ENCODE data around the gene BRIP1. TPM values are rescaled to one million over a fixed set of nuclear protein-coding genes. Genes with fewer than 3 reads are reported as not detected.

Gene BRIP1
- total and polyA plus RNA-seq, 5 donors from 2014 or later, result 0.71 to 3.0 (median 1.3) TPM

DNA sequence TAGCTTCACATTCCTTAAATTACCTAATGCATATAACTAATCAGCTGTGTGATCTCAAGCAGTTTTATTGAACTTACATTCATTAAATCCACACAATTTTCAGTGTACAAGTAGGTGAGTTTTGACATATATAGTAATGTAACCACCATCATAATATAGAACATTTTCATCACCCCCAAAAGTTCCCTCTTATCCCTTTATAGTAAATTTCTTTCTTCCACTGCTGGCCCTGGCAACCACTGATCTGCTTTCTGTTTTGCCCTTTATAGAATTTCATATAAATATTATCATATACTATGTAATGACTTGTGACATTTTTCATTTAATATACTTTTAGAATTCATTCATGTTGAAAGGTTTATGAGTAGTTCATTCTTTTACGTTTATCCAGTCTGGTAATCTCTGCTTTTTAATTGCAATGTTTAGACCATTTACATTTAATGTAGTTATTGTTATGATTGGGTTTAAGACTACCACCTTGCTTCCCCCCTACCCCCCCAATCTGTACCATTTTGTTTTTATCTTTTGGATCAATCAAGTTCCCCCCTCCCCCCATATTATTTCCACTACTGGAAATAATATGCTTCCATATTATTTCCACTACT is 147.0 kb downstream of the BRIP1 start:
- H3K27ac ChIP-seq (ENCODE audit: insufficient read depth, low read length, poor library complexity, severe bottlenecking), result no peak overlapping the region
- no peak overlapping the region for H3K27ac Mint-ChIP-seq

DNA sequence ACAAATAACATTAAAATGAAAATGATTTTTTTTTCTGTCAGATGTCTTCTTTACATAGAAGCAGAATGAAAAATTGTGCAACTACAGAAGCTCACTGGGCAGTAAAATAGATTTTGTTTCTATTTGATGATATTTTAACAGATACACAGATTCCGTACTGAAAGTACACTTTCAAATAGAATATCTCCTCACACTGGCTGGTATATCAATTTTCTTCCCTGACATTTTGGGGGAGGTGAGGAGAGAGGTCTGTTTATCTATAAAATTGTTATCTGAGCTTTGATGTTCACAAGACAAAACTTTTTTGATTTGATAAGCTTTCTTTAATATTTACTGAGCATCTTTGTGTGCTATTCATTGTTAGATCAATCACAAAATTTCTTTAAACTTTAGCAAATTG is 148.0 kb downstream of the BRIP1 start:
- peaks cover 0 to 31% (median 10%) of the 10 kb centered on the region in 7 donors for H3K9me3 Mint-ChIP-seq
- ATAC-seq (ENCODE audit: low read depth in 2 of 2) (no peak), DNase-seq (no peak)
- Histone ChIP-seq H3K4me1 (ENCODE audit: control insufficient read depth, insufficient read depth, low read length, poor library complexity, severe bottlenecking) (no peaks in the 10 kb centered on the region), H3K27me3 (ENCODE audit: control insufficient read depth, insufficient read depth, low read length) (no peaks in the 10 kb centered on the region), H3K36me3 (ENCODE audit: control insufficient read depth, insufficient read depth, low read length) (peaks cover 3% of the 10 kb centered on the region), H3K27ac (ENCODE audit: insufficient read depth, low read length, poor library complexity, severe bottlenecking) (no peak overlapping the region), H3K9me3 (ENCODE audit: control insufficient read depth in 2 of 2, low read length in 2 of 2) (peaks cover 8 to 16% of the 10 kb centered on the region in 2 experiments), H3K4me3 (ENCODE audit: low read depth, low read length) (no peak overlapping the region)
- H3K27me3 Mint-ChIP-seq, result no peaks in the 10 kb centered on the region
- no peaks in the 10 kb centered on the region for H3K4me1 Mint-ChIP-seq
- no peak overlapping the region for H3K4me3 Mint-ChIP-seq
- H3K27ac Mint-ChIP-seq, result no peak overlapping the region
- peaks cover 11% of the 10 kb centered on the region for H3K36me3 Mint-ChIP-seq

More for the DNA sequence above, 147.0 kb downstream of the BRIP1 start:
- no peak overlapping the region for H3K4me3 Mint-ChIP-seq
- Histone ChIP-seq H3K36me3 (ENCODE audit: control insufficient read depth, insufficient read depth, low read length) (peaks cover 3% of the 10 kb centered on the region), H3K4me1 (ENCODE audit: control insufficient read depth, insufficient read depth, low read length, poor library complexity, severe bottlenecking) (no peaks in the 10 kb centered on the region), H3K9me3 (ENCODE audit: control insufficient read depth in 2 of 2, low read length in 2 of 2) (peaks cover 8 to 16% of the 10 kb centered on the region in 2 experiments), H3K27me3 (ENCODE audit: control insufficient read depth, insufficient read depth, low read length) (no peaks in the 10 kb centered on the region), H3K4me3 (ENCODE audit: low read depth, low read length) (no peak overlapping the region)
- H3K4me1 Mint-ChIP-seq, result no peaks in the 10 kb centered on the region
- DNase-seq (no peak), ATAC-seq (ENCODE audit: low read depth in 2 of 2) (no peak)
- H3K36me3 Mint-ChIP-seq, result peaks cover 4% of the 10 kb centered on the region
- H3K9me3 Mint-ChIP-seq, result peaks cover 0 to 31% (median 8%) of the 10 kb centered on the region in 7 donors
- no peaks in the 10 kb centered on the region for H3K27me3 Mint-ChIP-seq

DNA sequence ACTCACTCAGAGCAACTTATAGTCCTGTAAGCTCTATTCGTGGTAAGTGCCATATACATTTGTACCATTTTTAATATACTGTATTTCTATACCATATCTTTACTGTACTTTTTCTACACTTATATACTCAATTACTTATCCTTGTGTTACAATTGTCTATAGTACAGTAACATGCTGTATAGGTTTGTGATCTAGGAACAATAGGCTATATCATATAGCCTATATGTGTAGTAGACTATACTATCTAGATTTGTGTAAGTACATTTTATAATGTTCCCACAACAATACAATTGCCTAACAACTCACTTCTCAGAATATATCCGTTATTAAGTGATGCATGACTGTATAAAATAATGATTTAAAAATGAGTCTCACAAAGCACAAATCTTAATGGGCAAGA is 149.0 kb downstream of the BRIP1 start:
- Mint-ChIP-seq H3K36me3 (peaks cover 13% of the 10 kb centered on the region), H3K9me3 (peaks cover 0 to 27% (median 8%) of the 10 kb centered on the region in 7 donors), H3K4me1 (no peaks in the 10 kb centered on the region), H3K27ac (no peak overlapping the region), H3K27me3 (no peaks in the 10 kb centered on the region), H3K4me3 (no peak overlapping the region)
- H3K27me3 ChIP-seq (ENCODE audit: control insufficient read depth, insufficient read depth, low read length), result no peaks in the 10 kb centered on the region
- H3K27ac ChIP-seq (ENCODE audit: insufficient read depth, low read length, poor library complexity, severe bottlenecking), result no peak overlapping the region
- H3K36me3 ChIP-seq (ENCODE audit: control insufficient read depth, insufficient read depth, low read length), result peaks cover 3% of the 10 kb centered on the region
- DNase-seq (no peak), ATAC-seq (ENCODE audit: low read depth in 2 of 2) (no peak)
- no peak overlapping the region for H3K4me3 ChIP-seq (ENCODE audit: low read depth, low read length)
- no peaks in the 10 kb centered on the region for H3K4me1 ChIP-seq (ENCODE audit: control insufficient read depth, insufficient read depth, low read length, poor library complexity, severe bottlenecking)
- H3K9me3 ChIP-seq (ENCODE audit: control insufficient read depth in 2 of 2, low read length in 2 of 2), result peaks cover 8 to 16% of the 10 kb centered on the region in 2 experiments

DNA sequence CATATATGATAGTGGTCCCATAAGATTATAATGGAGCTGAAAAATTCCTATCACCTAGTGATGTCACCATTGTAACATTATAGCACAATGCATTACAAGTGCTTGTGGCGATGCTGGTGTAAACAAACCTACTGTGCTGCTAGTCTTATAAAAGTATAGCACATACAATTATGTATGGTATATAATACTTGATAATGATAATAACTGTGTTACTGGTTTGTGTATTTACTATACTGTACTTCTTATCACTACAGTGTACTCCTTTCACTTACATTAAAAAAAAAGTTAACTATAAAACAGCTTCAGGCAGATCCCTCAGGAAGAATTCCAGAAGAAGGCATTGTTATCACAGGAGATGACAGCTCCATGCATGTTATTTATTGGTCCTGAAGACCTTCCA is 150.3 kb downstream of the BRIP1 start:
- Histone ChIP-seq H3K4me1 (ENCODE audit: control insufficient read depth, insufficient read depth, low read length, poor library complexity, severe bottlenecking) (no peaks in the 10 kb centered on the region), H3K9me3 (ENCODE audit: control insufficient read depth in 2 of 2, low read length in 2 of 2) (peaks cover under 1 to 9% of the 10 kb centered on the region in 2 experiments), H3K27me3 (ENCODE audit: control insufficient read depth, insufficient read depth, low read length) (no peaks in the 10 kb centered on the region), H3K36me3 (ENCODE audit: control insufficient read depth, insufficient read depth, low read length) (peaks cover 3% of the 10 kb centered on the region), H3K27ac (ENCODE audit: insufficient read depth, low read length, poor library complexity, severe bottlenecking) (no peak overlapping the region), H3K4me3 (ENCODE audit: low read depth, low read length) (no peak overlapping the region)
- Mint-ChIP-seq H3K4me3 (no peak overlapping the region), H3K9me3 (peaks cover 0 to 17% (median 3%) of the 10 kb centered on the region in 7 donors), H3K36me3 (peaks cover 15% of the 10 kb centered on the region), H3K27ac (peak overlapping the region in 1 of 3 donors; percentile 45), H3K27me3 (no peaks in the 10 kb centered on the region), H3K4me1 (no peaks in the 10 kb centered on the region)
- ATAC-seq (ENCODE audit: low read depth in 2 of 2), result no peak
- DNase-seq, result no peak

DNA sequence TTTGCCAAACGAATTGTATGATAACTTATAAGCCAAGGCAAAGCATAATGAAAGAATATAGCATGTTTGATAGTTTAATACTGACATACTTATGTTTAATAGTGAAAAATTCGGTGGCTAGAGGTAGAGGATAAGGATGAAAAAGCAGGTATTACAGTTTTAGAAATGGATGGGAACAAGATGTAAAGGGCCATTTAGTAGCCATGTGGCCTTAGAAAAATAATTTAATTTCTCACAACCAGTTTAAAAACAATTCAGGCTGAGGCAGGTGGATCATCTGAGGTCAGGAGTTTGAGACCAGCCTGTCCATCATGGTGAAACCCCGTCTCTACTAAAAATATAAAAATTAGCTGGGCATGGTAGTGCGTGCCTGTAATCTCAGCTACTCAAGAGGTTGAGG is 152.8 kb downstream of the BRIP1 start:
- Histone ChIP-seq H3K36me3 (ENCODE audit: control insufficient read depth, insufficient read depth, low read length) (no peaks in the 10 kb centered on the region), H3K27ac (ENCODE audit: insufficient read depth, low read length, poor library complexity, severe bottlenecking) (no peak overlapping the region), H3K27me3 (ENCODE audit: control insufficient read depth, insufficient read depth, low read length) (no peaks in the 10 kb centered on the region), H3K4me1 (ENCODE audit: control insufficient read depth, insufficient read depth, low read length, poor library complexity, severe bottlenecking) (no peaks in the 10 kb centered on the region), H3K4me3 (ENCODE audit: low read depth, low read length) (no peak overlapping the region), H3K9me3 (ENCODE audit: control insufficient read depth in 2 of 2, low read length in 2 of 2) (no peaks in the 10 kb centered on the region)
- Mint-ChIP-seq H3K9me3 (peaks cover 0 to 11% (median 4%) of the 10 kb centered on the region in 7 donors), H3K27ac (no peak overlapping the region), H3K4me1 (no peaks in the 10 kb centered on the region), H3K4me3 (no peak overlapping the region), H3K27me3 (no peaks in the 10 kb centered on the region), H3K36me3 (peaks cover 13% of the 10 kb centered on the region)
- no peak for ATAC-seq (ENCODE audit: low read depth in 2 of 2)
- DNase-seq, result no peak

DNA sequence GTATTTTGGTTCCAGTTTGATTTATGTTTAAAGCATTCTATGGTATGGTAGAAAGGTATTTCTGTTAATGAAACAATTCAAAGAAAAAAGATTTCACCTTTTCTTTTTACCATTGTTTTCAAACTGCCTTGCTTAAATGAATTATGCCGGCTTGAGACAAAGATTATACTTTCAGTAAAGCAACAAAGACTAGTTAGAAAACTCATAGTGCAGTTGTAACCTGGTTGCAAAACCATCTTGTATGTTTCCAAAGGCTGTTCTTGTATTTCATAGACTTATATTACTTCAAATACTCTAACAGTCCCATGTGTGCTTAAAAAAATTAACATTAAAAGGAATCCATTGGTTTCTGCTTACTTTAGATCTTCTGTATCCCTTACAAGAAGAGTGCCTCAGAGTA is 153.8 kb downstream of the BRIP1 start:
- H3K9me3 Mint-ChIP-seq, result peaks cover 0 to 13% (median 4%) of the 10 kb centered on the region in 7 donors
- no peak overlapping the region for H3K27ac Mint-ChIP-seq
- no peaks in the 10 kb centered on the region for H3K4me1 Mint-ChIP-seq
- peaks cover 13% of the 10 kb centered on the region for H3K36me3 Mint-ChIP-seq
- no peak for DNase-seq
- H3K27me3 Mint-ChIP-seq, result no peaks in the 10 kb centered on the region
- H3K27ac ChIP-seq (ENCODE audit: insufficient read depth, low read length, poor library complexity, severe bottlenecking), result no peak overlapping the region
- no peaks in the 10 kb centered on the region for H3K36me3 ChIP-seq (ENCODE audit: control insufficient read depth, insufficient read depth, low read length)
- H3K4me3 Mint-ChIP-seq, result no peak overlapping the region
- ATAC-seq (ENCODE audit: low read depth in 2 of 2), result no peak
- no peak overlapping the region for H3K4me3 ChIP-seq (ENCODE audit: low read depth, low read length)
- no peaks in the 10 kb centered on the region for H3K4me1 ChIP-seq (ENCODE audit: control insufficient read depth, insufficient read depth, low read length, poor library complexity, severe bottlenecking)
- H3K27me3 ChIP-seq (ENCODE audit: control insufficient read depth, insufficient read depth, low read length), result no peaks in the 10 kb centered on the region
- no peaks in the 10 kb centered on the region for H3K9me3 ChIP-seq (ENCODE audit: control insufficient read depth in 2 of 2, low read length in 2 of 2)

DNA sequence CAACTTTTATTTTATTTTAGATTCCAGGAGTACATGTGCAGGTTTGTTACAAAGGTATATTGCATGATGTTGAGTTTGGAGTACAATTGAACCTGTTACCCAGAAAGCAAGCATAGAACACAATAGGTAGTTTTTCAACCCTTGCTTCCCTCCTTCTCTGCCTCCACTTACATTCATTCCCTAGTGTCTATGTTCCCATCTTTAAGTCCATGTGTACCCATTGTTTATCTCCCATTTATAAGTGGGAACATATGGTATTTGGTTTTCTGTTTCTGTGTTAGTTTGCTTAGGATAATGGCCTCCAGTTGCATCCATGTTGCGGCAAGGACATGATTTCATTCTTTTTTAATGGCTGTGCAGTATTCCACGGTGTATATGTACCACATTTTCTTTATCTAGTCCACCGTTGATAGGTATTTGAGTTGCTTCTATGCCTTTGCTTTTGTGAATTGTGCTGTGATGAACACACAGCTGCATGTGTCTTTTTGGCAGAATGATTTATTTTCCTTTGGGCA is 158.3 kb downstream of the BRIP1 start:
- H3K9me3 Mint-ChIP-seq, result peaks cover 5 to 41% (median 21%) of the 10 kb centered on the region in 7 donors
- no peaks in the 10 kb centered on the region for H3K4me1 Mint-ChIP-seq
- no peak overlapping the region for H3K27ac Mint-ChIP-seq
- no peak for ATAC-seq (ENCODE audit: low read depth in 2 of 2)
- no peaks in the 10 kb centered on the region for H3K27me3 Mint-ChIP-seq
- H3K4me3 Mint-ChIP-seq, result no peak overlapping the region
- peaks cover 17% of the 10 kb centered on the region for H3K36me3 Mint-ChIP-seq
- no peak for DNase-seq
- Histone ChIP-seq H3K4me3 (ENCODE audit: low read depth, low read length) (no peak overlapping the region), H3K4me1 (ENCODE audit: control insufficient read depth, insufficient read depth, low read length, poor library complexity, severe bottlenecking) (no peaks in the 10 kb centered on the region), H3K36me3 (ENCODE audit: control insufficient read depth, insufficient read depth, low read length) (no peaks in the 10 kb centered on the region), H3K27me3 (ENCODE audit: control insufficient read depth, insufficient read depth, low read length) (no peaks in the 10 kb centered on the region), H3K9me3 (ENCODE audit: control insufficient read depth in 2 of 2, low read length in 2 of 2) (peaks cover 26 to 27% of the 10 kb centered on the region in 2 experiments), H3K27ac (ENCODE audit: insufficient read depth, low read length, poor library complexity, severe bottlenecking) (no peak overlapping the region)

DNA sequence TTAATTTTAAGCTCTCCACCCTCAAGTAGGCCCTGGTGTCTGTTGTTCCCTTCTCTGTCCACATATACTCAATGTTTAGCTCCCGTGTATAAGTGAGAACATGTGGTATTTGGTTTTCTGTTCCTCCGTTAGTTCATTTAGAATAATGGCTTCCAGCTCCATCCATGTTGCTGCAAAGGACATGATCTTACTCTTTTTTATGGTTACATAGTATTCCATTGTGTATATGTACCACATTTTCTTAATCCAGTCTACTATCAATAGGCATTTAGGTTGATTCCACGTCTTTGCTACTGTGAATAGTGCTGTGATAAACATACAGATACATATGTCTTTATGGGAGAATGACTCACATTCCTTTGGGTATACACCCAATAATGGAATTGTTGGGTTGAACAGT is 160.9 kb downstream of the BRIP1 start:
- peaks cover 5 to 54% (median 22%) of the 10 kb centered on the region in 7 donors for H3K9me3 Mint-ChIP-seq
- ATAC-seq (ENCODE audit: low read depth in 2 of 2), result no peak
- peaks cover 19% of the 10 kb centered on the region for H3K36me3 Mint-ChIP-seq

More for the DNA sequence above, 160.9 kb downstream of the BRIP1 start:
- Mint-ChIP-seq H3K4me1 (no peaks in the 10 kb centered on the region), H3K27ac (no peak overlapping the region), H3K4me3 (no peak overlapping the region), H3K27me3 (no peaks in the 10 kb centered on the region)
- no peak overlapping the region for H3K27ac ChIP-seq (ENCODE audit: insufficient read depth, low read length, poor library complexity, severe bottlenecking)
- H3K36me3 ChIP-seq (ENCODE audit: control insufficient read depth, insufficient read depth, low read length), result no peaks in the 10 kb centered on the region
- H3K4me1 ChIP-seq (ENCODE audit: control insufficient read depth, insufficient read depth, low read length, poor library complexity, severe bottlenecking), result no peaks in the 10 kb centered on the region
- no peak for DNase-seq
- H3K27me3 ChIP-seq (ENCODE audit: control insufficient read depth, insufficient read depth, low read length), result no peaks in the 10 kb centered on the region
- H3K4me3 ChIP-seq (ENCODE audit: low read depth, low read length), result no peak overlapping the region
- peaks cover 40 to 41% of the 10 kb centered on the region in 2 experiments for H3K9me3 ChIP-seq (ENCODE audit: control insufficient read depth in 2 of 2, low read length in 2 of 2)
